Measurements from ENCODE around the gene PLA2G3. TPM values are rescaled to one million over a fixed set of nuclear protein-coding genes. Genes with fewer than 3 reads are reported as not detected.

Gene PLA2G3
- total RNA-seq, 1 donor from 2014 or later = 6.1 TPM

DNA sequence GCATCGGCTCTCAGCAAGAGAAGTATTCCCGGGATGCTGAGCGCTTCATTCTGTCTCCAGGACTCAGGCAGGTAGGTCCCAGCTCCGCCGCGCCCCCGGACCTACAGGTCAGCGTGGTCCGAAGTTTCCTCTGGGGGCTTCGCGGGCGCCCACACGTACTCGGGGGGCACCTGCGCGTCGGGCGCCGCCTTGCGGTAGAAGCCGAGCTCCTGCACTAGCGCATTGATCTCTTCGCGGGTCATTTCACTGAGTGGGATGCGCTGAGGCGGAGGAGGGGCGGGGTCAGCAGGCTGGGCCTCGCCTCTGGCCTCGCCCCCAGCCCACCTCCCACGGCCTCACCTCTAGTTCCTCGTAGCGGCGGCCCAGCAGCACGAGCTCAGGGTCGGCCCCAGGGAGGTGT lies 35.4 kb downstream of the PLA2G3 start:
- H3K27ac ChIP-seq = peak overlapping the region; percentile 98
- H3K27me3 ChIP-seq = no peaks in the 10 kb centered on the region
- peak in 1 of 2 donors; percentile 50 for TF ChIP-seq POLR2AphosphoS5 (IDR thresholded peaks at IDR 0.05; ENCODE audit: insufficient read depth in 1 of 2, low read depth in 1 of 2)
- TF ChIP-seq, protein P1, sequence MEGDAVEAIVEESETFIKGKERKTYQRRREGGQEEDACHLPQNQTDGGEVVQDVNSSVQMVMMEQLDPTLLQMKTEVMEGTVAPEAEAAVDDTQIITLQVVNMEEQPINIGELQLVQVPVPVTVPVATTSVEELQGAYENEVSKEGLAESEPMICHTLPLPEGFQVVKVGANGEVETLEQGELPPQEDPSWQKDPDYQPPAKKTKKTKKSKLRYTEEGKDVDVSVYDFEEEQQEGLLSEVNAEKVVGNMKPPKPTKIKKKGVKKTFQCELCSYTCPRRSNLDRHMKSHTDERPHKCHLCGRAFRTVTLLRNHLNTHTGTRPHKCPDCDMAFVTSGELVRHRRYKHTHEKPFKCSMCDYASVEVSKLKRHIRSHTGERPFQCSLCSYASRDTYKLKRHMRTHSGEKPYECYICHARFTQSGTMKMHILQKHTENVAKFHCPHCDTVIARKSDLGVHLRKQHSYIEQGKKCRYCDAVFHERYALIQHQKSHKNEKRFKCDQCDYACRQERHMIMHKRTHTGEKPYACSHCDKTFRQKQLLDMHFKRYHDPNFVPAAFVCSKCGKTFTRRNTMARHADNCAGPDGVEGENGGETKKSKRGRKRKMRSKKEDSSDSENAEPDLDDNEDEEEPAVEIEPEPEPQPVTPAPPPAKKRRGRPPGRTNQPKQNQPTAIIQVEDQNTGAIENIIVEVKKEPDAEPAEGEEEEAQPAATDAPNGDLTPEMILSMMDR (IDR thresholded peaks at IDR 0.05) = no peak
- no peaks in the 10 kb centered on the region for H3K9me3 ChIP-seq
- H3K4me1 ChIP-seq = peaks cover 73% of the 10 kb centered on the region
- peak overlapping the region; percentile 74 to 95 for H3K4me3 ChIP-seq
- peaks cover 0 to 15% of the 10 kb centered on the region in 2 donors for H3K36me3 ChIP-seq
- intact Hi-C loops (cut with DNase I) = no loop called here
- no peak for DNase-seq (ENCODE audit: extremely low spot score in 2 of 2)

DNA sequence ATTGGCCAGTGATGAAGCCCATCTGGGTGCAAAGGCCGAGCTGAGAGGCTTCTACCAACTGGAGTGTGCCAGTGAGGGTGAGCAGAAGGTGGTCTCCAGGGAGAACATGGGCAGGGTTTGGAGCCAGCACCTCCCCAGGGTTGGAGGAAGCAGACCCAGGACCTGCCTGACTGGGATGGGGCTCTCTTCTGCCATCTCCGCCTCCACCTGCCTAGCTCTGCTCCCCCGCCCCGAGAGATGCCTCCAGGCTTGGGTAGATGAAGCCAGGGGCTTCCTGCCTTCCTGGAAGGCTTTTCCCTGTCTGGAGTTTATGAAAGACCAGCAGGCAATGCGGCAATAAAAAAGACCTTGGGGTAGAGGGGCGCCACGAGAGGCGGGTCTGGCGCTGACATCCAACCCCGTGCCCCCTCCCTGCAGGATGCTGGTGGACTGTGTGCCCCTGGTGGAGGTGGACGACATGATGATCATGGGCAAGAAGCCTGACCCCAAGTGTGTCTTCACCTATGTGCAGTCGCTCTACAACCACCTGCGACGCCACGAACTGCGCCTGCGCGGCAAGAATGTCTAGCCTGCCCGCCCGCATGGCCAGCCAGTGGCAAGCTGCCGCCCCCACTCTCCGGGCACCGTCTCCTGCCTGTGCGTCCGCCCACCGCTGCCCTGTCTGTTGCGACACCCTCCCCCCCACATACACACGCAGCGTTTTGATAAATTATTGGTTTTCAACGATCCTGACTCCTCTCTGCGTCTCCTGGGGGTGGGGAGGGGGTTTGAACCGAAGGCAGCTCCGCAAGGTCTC lies 36.2 kb downstream of the PLA2G3 start:
- H3K27me3 ChIP-seq = no peaks in the 10 kb centered on the region
- peaks cover 81% of the 10 kb centered on the region for H3K4me1 ChIP-seq
- no peak for TF ChIP-seq POLR2A (IDR thresholded peaks at IDR 0.05)
- peak in 1 of 2 donors; percentile 74 for TF ChIP-seq POLR2AphosphoS5 (IDR thresholded peaks at IDR 0.05; ENCODE audit: insufficient read depth in 1 of 2, low read depth in 1 of 2)
- intact Hi-C loops (cut with DNase I) = no loop called here
- H3K27ac ChIP-seq = peak overlapping the region; percentile 98
- no peak for DNase-seq (ENCODE audit: extremely low spot score in 2 of 2)
- H3K9me3 ChIP-seq = no peaks in the 10 kb centered on the region
- H3K36me3 ChIP-seq = peaks cover 3 to 20% of the 10 kb centered on the region in 2 donors
- H3K4me3 ChIP-seq = peak overlapping the region in 1 of 2 donors; percentile 74

DNA sequence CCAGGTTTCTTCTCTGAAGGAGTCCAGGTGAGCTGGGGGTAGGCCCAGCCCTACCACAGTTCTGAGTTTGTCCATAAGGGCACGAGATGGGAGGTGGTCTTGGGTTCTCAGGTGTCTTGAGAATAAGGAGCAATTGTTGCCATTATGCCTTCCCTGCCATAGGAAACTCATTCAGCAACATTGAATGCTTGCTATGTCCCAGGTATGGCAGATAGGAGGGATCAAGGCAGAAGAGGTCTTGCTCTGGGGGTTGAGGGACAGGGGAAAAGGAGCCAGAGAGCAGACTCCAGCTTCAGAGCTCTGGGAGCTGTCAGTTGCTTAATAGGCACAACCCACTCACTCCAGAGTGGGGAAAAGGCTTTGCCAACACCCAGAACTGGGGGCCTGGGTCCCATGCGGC lies 37.2 kb downstream of the PLA2G3 start:
- intact Hi-C loops (cut with DNase I) = no loop called here
- Histone ChIP-seq H3K27ac (peak overlapping the region; percentile 98), H3K4me3 (no peak overlapping the region), H3K4me1 (peaks cover 87% of the 10 kb centered on the region), H3K27me3 (no peaks in the 10 kb centered on the region), H3K36me3 (peaks cover 3 to 22% of the 10 kb centered on the region in 2 donors), H3K9me3 (no peaks in the 10 kb centered on the region)
- TF ChIP-seq POLR2A (IDR thresholded peaks at IDR 0.05) (no peak), POLR2AphosphoS5 (IDR thresholded peaks at IDR 0.05; ENCODE audit: insufficient read depth in 1 of 2, low read depth in 1 of 2) (no peak)
- TF ChIP-seq, protein P1 (IDR thresholded peaks at IDR 0.05) = no peak
- DNase-seq (ENCODE audit: extremely low spot score in 2 of 2) = no peak

DNA sequence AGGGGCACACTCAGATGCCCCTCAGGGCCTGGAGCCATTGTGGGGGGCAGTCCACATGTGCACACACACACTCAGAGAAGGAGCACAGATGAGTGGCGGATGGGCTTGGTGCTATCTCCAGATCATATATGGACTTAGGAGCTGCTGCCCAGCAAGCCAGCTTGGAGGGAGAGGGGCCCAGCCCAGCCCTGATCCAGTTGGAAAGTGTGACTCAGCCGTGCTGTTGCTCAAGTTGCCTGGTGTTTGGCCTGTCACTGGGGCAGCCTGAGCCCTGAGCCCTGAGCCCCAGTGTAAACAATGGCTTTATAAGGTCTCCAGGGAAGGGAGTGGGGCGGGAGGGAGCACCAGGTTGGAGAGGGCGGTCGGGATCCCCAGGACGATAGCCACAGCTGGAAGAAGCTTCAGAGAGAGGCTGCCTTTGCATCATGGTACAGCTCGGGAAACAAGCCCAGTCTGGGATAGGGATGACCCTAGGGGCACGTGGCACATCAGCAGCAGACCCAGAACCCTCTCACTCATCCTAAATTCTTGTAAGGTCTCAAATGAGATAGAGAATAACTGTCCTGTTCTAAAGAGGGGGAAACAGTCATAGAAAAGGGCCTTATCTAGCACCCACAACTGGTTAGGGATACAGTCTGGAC lies 37.7 kb downstream of the PLA2G3 start:
- no peak for TF ChIP-seq POLR2A (IDR thresholded peaks at IDR 0.05)
- TF ChIP-seq, protein P1 (IDR thresholded peaks at IDR 0.05) = no peak
- TF ChIP-seq POLR2AphosphoS5 (IDR thresholded peaks at IDR 0.05; ENCODE audit: insufficient read depth in 1 of 2, low read depth in 1 of 2) = peak; percentile 88 to 97
- intact Hi-C loops (cut with DNase I) = no loop called here
- Histone ChIP-seq H3K4me1 (peaks cover 89% of the 10 kb centered on the region), H3K4me3 (no peak overlapping the region), H3K36me3 (peaks cover 3 to 28% of the 10 kb centered on the region in 2 donors), H3K27me3 (no peaks in the 10 kb centered on the region), H3K9me3 (no peaks in the 10 kb centered on the region), H3K27ac (peak overlapping the region; percentile 98)
- DNase-seq (ENCODE audit: extremely low spot score in 2 of 2) = peak in 1 of 2 donors; percentile 98

DNA sequence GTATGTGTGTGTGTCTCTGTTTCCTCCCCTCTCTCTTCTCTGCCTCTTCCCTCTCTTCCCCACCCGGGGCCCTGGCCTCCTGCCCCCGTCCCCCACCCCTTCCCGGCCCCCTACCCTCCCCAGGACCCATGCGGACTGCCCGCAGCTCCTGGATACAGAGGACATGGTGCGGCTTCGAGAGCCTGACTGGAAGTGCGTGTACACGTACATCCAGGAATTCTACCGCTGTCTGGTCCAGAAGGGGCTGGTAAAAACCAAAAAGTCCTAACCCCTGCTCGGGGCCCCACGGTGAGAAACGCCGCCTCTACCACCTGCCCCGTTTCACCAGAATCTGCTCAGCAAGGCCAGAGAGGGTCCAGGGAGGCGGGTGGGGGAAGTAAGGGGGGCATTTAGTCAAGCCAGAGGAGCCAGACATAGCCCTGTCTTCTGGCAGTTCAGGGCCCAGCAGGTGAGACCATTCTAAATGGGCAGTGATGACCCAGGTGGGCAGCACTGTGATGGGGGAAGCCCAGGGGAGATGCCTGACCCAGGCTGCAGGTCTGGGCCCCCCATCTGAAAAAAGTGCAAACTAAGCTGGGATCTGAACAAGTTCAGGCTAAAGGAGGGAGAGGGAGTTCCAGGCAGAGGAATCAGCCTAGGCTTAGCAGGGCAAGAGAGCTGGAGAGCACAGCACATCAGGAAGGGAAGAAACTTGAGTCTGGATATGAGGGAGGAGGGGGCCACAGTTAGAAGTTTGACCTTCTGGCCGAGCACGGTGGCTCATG lies 39.4 kb downstream of the PLA2G3 start:
- Histone ChIP-seq H3K4me3 (no peak overlapping the region), H3K27ac (peak overlapping the region; percentile 98), H3K36me3 (peaks cover 3 to 44% of the 10 kb centered on the region in 2 donors), H3K27me3 (no peaks in the 10 kb centered on the region), H3K9me3 (no peaks in the 10 kb centered on the region), H3K4me1 (peaks cover 79% of the 10 kb centered on the region)
- intact Hi-C loops (cut with DNase I) = no loop called here
- no peak for TF ChIP-seq POLR2A (IDR thresholded peaks at IDR 0.05)
- TF ChIP-seq POLR2AphosphoS5 (IDR thresholded peaks at IDR 0.05; ENCODE audit: insufficient read depth in 1 of 2, low read depth in 1 of 2) = peak in 1 of 2 donors; percentile 12
- DNase-seq (ENCODE audit: extremely low spot score in 2 of 2) = no peak

Measured in vagina (tissue), 2 donors.